HepG2 (cell line): ENCODE measurements around the gene SLC5A6. TPM values are rescaled to one million over a fixed set of nuclear protein-coding genes. Genes with fewer than 3 reads are reported as not detected.

Source experiments
- CAMTA2 ChIP-seq: sonication (generic); formaldehyde crosslinking; IDR thresholded peaks from 2 replicates; pipeline ENCODE4 v1.4.0; 2020; ENCODE audit warnings: mild to moderate bottlenecking, missing genetic modification reagents, borderline replicate concordance
- CENPBD1 ChIP-seq: sonication (generic); formaldehyde crosslinking; IDR thresholded peaks from 2 replicates; pipeline ENCODE4 v1.8.0; 2022; ENCODE audit warnings: missing genetic modification reagents, low read depth, mild to moderate bottlenecking, borderline replicate concordance
- CHCHD3 ChIP-seq: sonication (generic); formaldehyde crosslinking; IDR thresholded peaks from 2 replicates; pipeline ENCODE4 v1.8.0; 2022; ENCODE audit warnings: mild to moderate bottlenecking, missing genetic modification reagents, moderate library complexity
- CREM ChIP-seq, 2 experiments: sonication (generic) in 1 of 2; formaldehyde crosslinking in 1 of 2; IDR thresholded peaks; 2 replicates each; pipeline versions ENCODE4 v1.4.0 to v1.6.1; 2016 to 2020; ENCODE audit warnings: antibody characterized with exemption in 1 of 2, mild to moderate bottlenecking in 1 of 2, missing genetic modification reagents in 1 of 2
- CTCF ChIP-seq: sonication (generic); formaldehyde crosslinking; IDR thresholded peaks from 2 replicates; pipeline ENCODE4 v1.5.0; 2020; ENCODE audit warnings: mild to moderate bottlenecking, missing genetic modification reagents, moderate library complexity
- HOXA9 ChIP-seq: sonication (generic); formaldehyde crosslinking; IDR thresholded peaks from 2 replicates; pipeline ENCODE4 v1.8.1; 2022; ENCODE audit warnings: missing genetic modification reagents, mild to moderate bottlenecking, moderate library complexity, borderline replicate concordance
- KDM3A ChIP-seq: IDR thresholded peaks from 2 replicates; pipeline ENCODE4 v1.6.1; 2018; ENCODE audit warnings: low read depth, missing compliant biosample characterization
- MEIS1 ChIP-seq: sonication (generic); formaldehyde crosslinking; IDR thresholded peaks from 2 replicates; pipeline ENCODE4 v1.9.0; 2021; ENCODE audit warnings: mild to moderate bottlenecking, missing genetic modification reagents, moderate library complexity, borderline replicate concordance
- SOX13 ChIP-seq, 3 experiments: fragments of 450-650 bp in 1 of 3; sonication (generic) in 1 of 3; formaldehyde crosslinking in 1 of 3; IDR thresholded peaks in 2 of 3; conservative IDR thresholded peaks in 1 of 3; 2 replicates each; pipeline versions ENCODE4 v1.5.0 to v1.6.1; 2016 to 2020; ENCODE audit warnings: antibody characterized with exemption in 1 of 3, mild to moderate bottlenecking in 1 of 3, missing compliant biosample characterization in 1 of 3, missing genetic modification reagents in 1 of 3, moderate library complexity in 1 of 3
- SPEN ChIP-seq: sonication (generic); formaldehyde crosslinking; IDR thresholded peaks from 2 replicates; pipeline ENCODE4 v1.5.1; 2020; ENCODE audit warnings: low read depth, mild to moderate bottlenecking, missing genetic modification reagents
- XBP1 ChIP-seq: sonication (generic); formaldehyde crosslinking; IDR thresholded peaks from 2 replicates; pipeline ENCODE4 v1.5.0; 2020; ENCODE audit warnings: missing genetic modification reagents
- ZIK1 ChIP-seq: sonication (generic); formaldehyde crosslinking; IDR thresholded peaks from 2 replicates; pipeline ENCODE4 v1.5.0; 2020; ENCODE audit warnings: mild to moderate bottlenecking, low read depth, missing genetic modification reagents, borderline replicate concordance
- ZMAT5 ChIP-seq: sonication (generic); formaldehyde crosslinking; IDR thresholded peaks from 2 replicates; pipeline ENCODE4 v1.5.0; 2020; ENCODE audit warnings: mild to moderate bottlenecking, low read depth, missing genetic modification reagents, borderline replicate concordance
- ZNF12 ChIP-seq: sonication (generic); formaldehyde crosslinking; IDR thresholded peaks from 2 replicates; pipeline ENCODE4 v1.5.0; 2020; ENCODE audit warnings: missing genetic modification reagents
- ZNF20 ChIP-seq: sonication (generic); formaldehyde crosslinking; IDR thresholded peaks from 2 replicates; pipeline ENCODE4 v1.4.0; 2020; ENCODE audit warnings: mild to moderate bottlenecking, moderate library complexity, missing genetic modification reagents
- ZNF230 ChIP-seq: sonication (generic); formaldehyde crosslinking; IDR thresholded peaks from 2 replicates; pipeline ENCODE4 v1.4.0; 2020; ENCODE audit warnings: mild to moderate bottlenecking, missing genetic modification reagents
- ZNF362 ChIP-seq: sonication (generic); formaldehyde crosslinking; IDR thresholded peaks from 2 replicates; pipeline ENCODE4 v1.4.0; 2020; ENCODE audit warnings: missing genetic modification reagents, mild to moderate bottlenecking, borderline replicate concordance
- ZNF44 ChIP-seq: sonication (generic); formaldehyde crosslinking; IDR thresholded peaks from 2 replicates; pipeline ENCODE4 v1.5.1; 2020; ENCODE audit warnings: mild to moderate bottlenecking, missing genetic modification reagents
- ZNF446 ChIP-seq: sonication (generic); formaldehyde crosslinking; IDR thresholded peaks from 2 replicates; pipeline ENCODE4 v1.5.0; 2020; ENCODE audit warnings: mild to moderate bottlenecking, missing genetic modification reagents
- ZNF503 ChIP-seq: sonication (generic); formaldehyde crosslinking; IDR thresholded peaks from 2 replicates; pipeline ENCODE4 v1.4.0; 2020; ENCODE audit warnings: missing genetic modification reagents
- ZNF552 ChIP-seq: sonication (generic); formaldehyde crosslinking; IDR thresholded peaks from 2 replicates; pipeline ENCODE4 v1.9.0; 2022; ENCODE audit warnings: missing genetic modification reagents, mild to moderate bottlenecking, borderline replicate concordance
- ZNF737 ChIP-seq: sonication (generic); formaldehyde crosslinking; IDR thresholded peaks from 2 replicates; pipeline ENCODE4 v1.5.0; 2020; ENCODE audit warnings: missing genetic modification reagents, mild to moderate bottlenecking, borderline replicate concordance
- polyA plus RNA-seq, 8 experiments: library from polyadenylated mRNA; depleted of rRNA in 3 of 8; stranded (reverse) in 7 of 8; unstranded in 1 of 8; fragments of >200 nt; fragmentation: Illumina TruSeq in 4 of 8; extraction: Trizol in 4 of 8; gene quantifications; 2 replicates each; pipeline versions ENCODE4 v1.2.1 to v1.2.3, GENCODE V29; 2011 to 2016; ENCODE audit warnings: low read depth in 4 of 8, missing spikeins in 1 of 8, mixed read lengths in 1 of 8; ENCODE audit not compliant: insufficient read depth in 1 of 8
- total RNA-seq, 5 experiments: library from RNA; depleted of rRNA; stranded (reverse); fragments of >200 nt; fragmentation: Illumina TruSeq; extraction: Trizol; gene quantifications; 2 replicates each; pipeline ENCODE4 v1.2.3, GENCODE V29; 2016; ENCODE audit warnings: low read depth in 1 of 5

The SLC5A6 gene
- total and polyA plus RNA-seq, 2 of the 13 experiments (the other 11 are each of a cell fraction or from before 2014, with no cell fraction given): 135 to 417 TPM

GRCh38 chr2:27177441-27178351 lies 34.4 kb downstream of the SLC5A6 start (continued):
- TF ChIP-seq SOX13 (IDR thresholded peaks at IDR 0.05) (peak; percentile 94), SOX13 (CRISPR knock-in tag; conservative IDR thresholded peaks at IDR 0.05 in 1 of 2, IDR thresholded peaks at IDR 0.05 in 1 of 2) (peak in 1 of 2 experiments; percentile 98; a peak in 2 of 4 replicates), ZNF737 (CRISPR knock-in tag) (no peak; the same call in 1 of the 2 replicates), SPEN (CRISPR knock-in tag) (peak; percentile 23), ZNF230 (no peak), CREM (IDR thresholded peaks at IDR 0.05) (peak; percentile 97), CREM (CRISPR knock-in tag; IDR thresholded peaks at IDR 0.05) (no peak), ZMAT5 (CRISPR knock-in tag) (no peak), CHCHD3 (CRISPR knock-in tag) (no peak), ZNF446 (CRISPR knock-in tag) (no peak), HOXA9 (peak; percentile 91), CTCF (CRISPR knock-in tag) (no peak), ZNF362 (CRISPR knock-in tag) (peak; percentile 99), KDM3A (CRISPR knock-in tag) (peak; percentile 81), CENPBD1 (CRISPR knock-in tag) (no peak), ZIK1 (no peak), ZNF20 (no peak), MEIS1 (CRISPR knock-in tag) (peak; percentile 92; the same call in 1 of the 2 replicates), ZNF503 (CRISPR knock-in tag) (peak; percentile 98), ZNF552 (CRISPR knock-in tag) (0 out of 2 replicates have a peak, but pooled peaks have one; percentile 51), XBP1 (peak; percentile 84; the same call in 1 of the 2 replicates), ZNF12 (CRISPR knock-in tag) (peak; percentile 56; the same call in 1 of the 2 replicates), CAMTA2 (CRISPR knock-in tag) (no peak), ZNF44 (CRISPR knock-in tag) (0 out of 2 replicates have a peak, but pooled peaks have one; percentile 63)
